EH (cell line): ENCODE data around the gene COL5A1.
"Not testable (repeated sequence)": the region's sequence is repeated elsewhere in the genome, so short reads cannot be mapped to it uniquely, and the experiment has no call there.

Source experiments
- DNase-seq: peaks from one replicate; pipeline ENCODE4 v3.0.0-alpha.2; 2015; ENCODE audit warnings: low read depth

COL5A1 gene

GRCh38 chr9:134690946-134691694 lies 49.5 kb downstream of the COL5A1 start:
- peak; percentile 96 for DNase-seq

GRCh38 chr9:134691695-134692572 lies 50.3 kb downstream of the COL5A1 start:
- peak; percentile 25 for DNase-seq

GRCh38 chr9:134692573-134692860 lies 50.9 kb downstream of the COL5A1 start:
- no peak for DNase-seq

GRCh38 chr9:134693011-134693410 lies 51.4 kb downstream of the COL5A1 start:
- no peak for DNase-seq

GRCh38 chr9:134693641-134694367 lies 52.2 kb downstream of the COL5A1 start:
- no peak for DNase-seq

GRCh38 chr9:134694368-134694665 lies 52.7 kb downstream of the COL5A1 start:
- no peak for DNase-seq

- no peak for DNase-seq
Measured at GRCh38 chr9:134694714-134695113, 53.1 kb downstream of the COL5A1 start.

- DNase-seq = no peak
Measured at GRCh38 chr9:134695144-134695543, 53.5 kb downstream of the COL5A1 start.

- DNase-seq = no peak
Measured at GRCh38 chr9:134696433-134696832, 54.8 kb downstream of the COL5A1 start.

GRCh38 chr9:134698111-134698510 lies 56.5 kb downstream of the COL5A1 start:
- no peak for DNase-seq

GRCh38 chr9:134698587-134699342 lies 57.2 kb downstream of the COL5A1 start:
- DNase-seq = peak; percentile 53

GRCh38 chr9:134699343-134699740 lies 57.7 kb downstream of the COL5A1 start:
- DNase-seq = peak; percentile 49

GRCh38 chr9:134700636-134701350 lies 59.2 kb downstream of the COL5A1 start:
- DNase-seq = no peak

GRCh38 chr9:134701581-134702259 lies 60.1 kb downstream of the COL5A1 start:
- DNase-seq = no peak

GRCh38 chr9:134702291-134702690 lies 60.7 kb downstream of the COL5A1 start:
- no peak for DNase-seq

GRCh38 chr9:134703730-134704114 lies 62.1 kb downstream of the COL5A1 start:
- not testable (repeated sequence) for DNase-seq

- peak; percentile 64 for DNase-seq
Measured at GRCh38 chr9:134704498-134704897, 62.9 kb downstream of the COL5A1 start.

- DNase-seq = no peak
Measured at GRCh38 chr9:134705786-134706185, 64.2 kb downstream of the COL5A1 start.

GRCh38 chr9:134706522-134706921 lies 64.9 kb downstream of the COL5A1 start:
- DNase-seq = peak; percentile 73

- peak; percentile 97 for DNase-seq
Measured at GRCh38 chr9:134707031-134707680, 65.6 kb downstream of the COL5A1 start.
